Measurements from ENCODE around the gene IL1A.

- no peak for TF ChIP-seq CTCF (IDR thresholded peaks at IDR 0.05)
- TF ChIP-seq EP300 (IDR thresholded peaks at IDR 0.05) = no peak
- no peak for TF ChIP-seq POLR2A (IDR thresholded peaks at IDR 0.05; ENCODE audit: low read depth)
- no peak for TF ChIP-seq POLR2AphosphoS5 (IDR thresholded peaks at IDR 0.05)
These were observed 10.7 kb downstream of the IL1A start for GRCh38 chr2:112773556-112773955.

Measured in esophagus muscularis mucosa (tissue), 4 donors.